Superior temporal gyrus (tissue), 1 donor: ENCODE data around the gene TSC2.
"Not testable (repeated sequence)": the region's sequence is repeated elsewhere in the genome, so short reads cannot be mapped to it uniquely, and the experiment has no call there.

Experiments
- DNase-seq: peaks from one replicate; pipeline ENCODE4 v3.0.0-alpha.2; 2016; ENCODE audit errors: extremely low spot score

The TSC2 gene

DNA sequence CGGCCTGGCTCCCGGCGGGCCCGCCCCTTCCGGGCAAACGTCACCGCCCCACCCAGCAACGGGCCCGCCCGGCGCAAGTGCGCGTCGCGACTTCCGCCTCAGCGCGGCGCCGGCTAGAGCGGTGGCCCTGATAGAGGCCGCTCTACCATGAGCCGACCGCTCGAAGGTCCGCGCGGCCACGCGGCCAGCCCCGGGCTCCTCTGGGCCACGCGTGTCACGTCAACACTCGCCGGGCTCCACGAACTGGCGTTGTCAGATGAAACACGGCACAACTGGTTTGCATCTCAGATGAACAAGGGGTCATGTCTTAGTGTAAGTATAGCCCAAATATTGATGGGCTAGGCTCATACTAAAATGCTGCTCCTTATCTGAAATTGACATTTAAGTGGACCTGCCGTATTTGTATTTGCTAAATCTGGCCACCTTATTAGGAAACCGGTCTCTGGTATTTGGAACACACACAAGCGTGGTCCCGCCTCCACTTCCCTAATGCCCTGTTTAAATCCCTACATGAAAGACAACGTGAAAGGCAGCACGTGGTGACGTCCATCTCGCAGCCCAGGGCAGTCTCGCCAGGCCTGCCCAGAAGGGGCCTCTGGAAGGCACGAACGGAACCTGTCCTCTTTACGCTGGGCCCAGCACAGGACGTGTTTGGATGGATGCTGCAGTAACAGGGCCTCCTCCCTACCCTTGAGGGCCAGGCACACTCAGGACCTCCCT, 37.8 kb upstream of the TSC2 start, which contains the start of gene ZNF598:
TSS of gene ZNF598 (minus strand) at position 31 of the 720 bp plus-strand sequence.
- DNase-seq: peak; percentile 89

DNA sequence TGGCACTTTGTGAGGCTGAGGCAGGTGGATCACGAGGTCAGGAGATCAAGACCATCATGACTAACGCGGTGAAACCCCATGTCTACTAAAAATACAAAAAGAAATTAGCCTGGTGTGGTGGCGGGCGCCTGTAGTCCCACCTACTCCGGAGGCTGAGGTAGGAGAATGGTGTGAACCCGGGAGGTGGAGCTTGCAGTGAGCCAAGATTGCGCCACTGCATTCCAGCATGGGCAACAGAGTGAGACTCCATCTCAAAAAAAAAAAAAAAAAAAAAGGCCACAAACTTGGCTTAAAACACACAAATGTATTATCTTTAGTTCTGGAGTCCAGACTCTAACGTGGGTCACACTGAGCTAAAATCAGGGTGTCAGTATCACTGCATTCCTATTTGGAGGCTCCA, 36.1 kb upstream of the TSC2 start:
- DNase-seq: not testable (repeated sequence)

DNA sequence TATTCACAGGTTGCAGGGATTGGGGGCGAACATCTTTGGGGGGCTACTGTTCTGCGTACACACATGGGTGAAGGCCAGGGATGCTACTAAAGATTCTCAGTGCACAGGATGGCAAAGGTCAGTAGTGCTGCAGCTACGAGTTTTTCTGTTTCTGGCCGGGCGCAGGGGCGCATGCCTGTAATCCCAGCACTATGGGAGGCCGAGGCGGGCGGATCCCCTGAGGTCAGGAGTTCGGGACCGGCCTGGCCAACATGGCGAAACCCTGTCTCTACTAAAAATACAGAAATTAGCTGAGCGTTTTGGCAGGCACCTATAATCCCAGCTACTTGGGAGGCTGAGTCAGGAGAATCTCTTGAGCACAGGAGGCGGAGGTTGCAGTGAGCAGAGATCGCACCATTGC, 34.3 kb upstream of the TSC2 start:
- no peak for DNase-seq

DNA sequence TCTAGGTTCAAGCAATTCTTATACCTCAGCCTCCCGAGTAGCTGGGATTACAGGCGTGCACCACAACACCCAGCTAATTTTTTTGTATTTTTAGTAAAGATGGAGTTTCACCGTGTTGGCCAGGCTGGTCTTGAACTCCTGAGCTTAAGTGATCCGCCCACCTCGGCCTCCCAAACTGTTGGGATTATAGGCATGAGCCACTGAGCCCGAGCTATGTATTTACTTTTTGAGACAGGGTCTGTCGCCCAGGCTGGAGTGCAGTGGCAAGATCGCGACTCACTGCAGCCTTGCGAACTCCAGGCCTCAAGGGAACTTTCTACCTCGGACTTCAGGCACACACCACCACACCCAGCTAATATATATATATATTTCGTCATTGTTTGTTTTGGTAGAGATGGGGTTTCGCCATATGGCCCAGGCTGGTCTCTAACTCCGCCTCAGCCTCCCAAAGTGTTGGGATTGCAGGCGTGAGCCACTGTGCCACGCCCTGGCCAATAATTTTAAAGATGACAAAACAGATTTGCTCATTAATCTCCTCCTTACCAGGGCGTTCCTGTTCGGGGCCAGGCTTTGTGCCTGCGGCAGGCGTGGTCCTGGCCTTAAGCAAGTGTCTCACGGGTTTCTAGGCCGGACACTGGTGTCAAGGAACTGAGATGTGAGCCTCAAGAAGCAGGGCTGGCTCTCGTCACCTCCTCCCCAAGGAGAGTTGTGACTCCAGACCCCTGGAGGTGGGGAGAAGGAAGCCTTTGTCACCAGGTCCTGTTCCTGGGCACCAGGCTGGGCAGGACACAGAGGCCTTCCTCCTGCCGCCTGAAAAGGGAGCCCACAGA, 32.5 kb upstream of the TSC2 start:
- DNase-seq: no peak

DNA sequence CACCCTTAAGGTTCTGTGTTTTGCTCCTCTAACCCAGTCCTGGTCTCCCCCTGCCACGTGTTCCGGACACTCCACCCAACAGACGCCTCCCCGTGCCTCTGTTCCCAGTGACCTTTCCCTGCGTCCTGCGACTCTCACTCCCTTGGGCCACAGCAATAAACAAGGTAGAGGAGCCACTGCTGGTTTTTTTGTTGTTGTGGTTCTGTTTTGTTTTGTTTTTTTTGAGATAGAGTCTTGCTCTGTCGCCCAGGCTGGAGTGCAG, 31.9 kb upstream of the TSC2 start:
- no peak for DNase-seq

DNA sequence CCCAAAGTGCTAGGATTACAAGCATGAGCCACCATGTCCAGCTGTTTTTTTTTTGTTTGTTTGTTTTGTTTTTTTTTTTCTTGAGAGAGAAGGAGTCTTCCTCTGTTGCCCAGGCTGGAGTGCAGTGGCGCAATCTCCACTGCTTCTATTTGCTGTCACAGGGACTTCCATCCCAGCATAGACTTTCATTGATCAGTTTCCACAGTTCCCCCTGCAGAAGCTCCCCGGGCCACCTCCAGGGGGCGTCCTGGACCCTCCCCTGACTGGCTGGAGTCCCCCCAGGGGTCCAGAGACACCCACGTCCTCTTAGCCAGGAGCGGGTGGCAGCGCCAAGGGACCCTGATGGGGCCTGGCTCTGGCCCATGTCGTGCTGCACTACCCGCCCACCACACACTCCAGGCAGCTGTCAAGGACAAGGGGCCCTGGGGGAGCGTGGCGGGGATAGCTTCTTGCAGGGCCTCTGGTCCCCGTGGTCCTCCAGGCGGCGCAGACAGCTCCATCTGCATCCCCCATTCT, 31.3 kb upstream of the TSC2 start:
- no peak for DNase-seq

DNA sequence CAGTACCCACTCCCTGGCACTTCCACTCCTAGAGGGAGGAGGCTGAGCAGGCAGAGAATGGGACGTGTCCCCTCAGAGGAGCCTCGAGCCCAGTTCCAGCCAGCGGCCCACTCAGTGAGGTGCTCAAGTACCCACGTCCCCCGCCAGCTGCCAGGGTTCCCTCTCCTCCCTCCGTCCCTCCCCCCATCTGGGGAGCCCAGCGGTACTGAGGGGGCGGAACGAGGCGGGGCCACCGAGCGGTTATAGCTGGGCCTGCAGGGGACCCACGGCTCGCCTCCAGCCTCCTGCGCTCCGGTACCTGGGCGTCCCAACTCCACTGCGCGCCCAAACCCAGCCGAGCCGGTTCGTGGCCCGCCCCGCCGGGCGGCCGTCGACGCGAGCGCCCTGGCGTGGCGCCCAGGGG, 28.3 kb upstream of the TSC2 start, which contains the start of gene NPW:
TSS of gene NPW (plus strand) at position 268 of the 403 bp plus-strand sequence.
- no peak for DNase-seq

DNA sequence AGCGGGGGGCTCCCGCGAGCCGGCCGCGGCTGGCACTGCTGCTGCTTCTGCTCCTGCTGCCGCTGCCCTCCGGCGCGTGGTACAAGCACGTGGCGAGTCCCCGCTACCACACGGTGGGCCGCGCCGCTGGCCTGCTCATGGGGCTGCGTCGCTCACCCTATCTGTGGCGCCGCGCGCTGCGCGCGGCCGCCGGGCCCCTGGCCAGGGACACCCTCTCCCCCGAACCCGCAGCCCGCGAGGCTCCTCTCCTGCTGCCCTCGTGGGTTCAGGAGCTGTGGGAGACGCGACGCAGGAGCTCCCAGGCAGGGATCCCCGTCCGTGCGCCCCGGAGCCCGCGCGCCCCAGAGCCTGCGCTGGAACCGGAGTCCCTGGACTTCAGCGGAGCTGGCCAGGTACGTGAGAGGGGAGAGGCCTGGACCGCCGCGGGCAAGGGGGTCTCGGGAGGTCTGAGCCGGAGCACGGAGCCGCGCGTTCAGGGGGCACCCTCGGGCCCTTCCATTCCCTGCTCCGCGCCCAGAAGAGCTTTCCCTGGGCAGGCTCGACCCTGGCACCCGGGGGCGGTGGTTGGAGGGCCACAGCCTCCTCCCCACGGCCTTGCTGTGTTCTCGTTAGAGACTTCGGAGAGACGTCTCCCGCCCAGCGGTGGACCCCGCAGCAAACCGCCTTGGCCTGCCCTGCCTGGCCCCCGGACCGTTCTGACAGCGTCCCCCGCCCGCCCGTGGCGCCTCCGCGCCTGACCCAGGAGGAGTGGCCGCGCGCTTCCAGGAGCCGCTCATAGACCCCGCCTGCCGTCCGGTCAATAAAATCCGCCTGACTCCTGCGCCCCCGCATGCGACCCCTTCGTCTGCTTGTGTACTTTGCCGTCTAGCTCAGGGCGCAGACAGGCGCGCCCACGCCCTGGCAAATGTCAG, 27.6 kb upstream of the TSC2 start:
- no peak for DNase-seq

DNA sequence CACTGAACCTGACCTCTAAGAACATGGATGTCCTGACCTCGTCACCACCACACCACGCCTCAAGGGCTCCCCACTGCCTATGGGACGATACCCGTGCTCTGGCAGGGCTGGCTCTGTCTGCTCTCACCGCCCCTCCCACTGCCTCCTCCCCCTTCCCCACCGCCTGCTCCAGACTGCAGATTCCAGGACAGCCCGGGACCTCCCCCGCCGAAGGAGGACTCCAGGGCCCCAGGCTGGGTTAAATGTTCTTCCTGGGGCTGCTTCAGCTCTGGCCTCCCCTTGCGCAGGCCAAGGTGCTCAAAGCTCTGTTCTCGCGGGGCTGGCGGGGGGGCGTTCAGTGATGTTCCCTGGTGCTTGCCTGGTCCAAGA, 25.1 kb upstream of the TSC2 start:
- no peak for DNase-seq

DNA sequence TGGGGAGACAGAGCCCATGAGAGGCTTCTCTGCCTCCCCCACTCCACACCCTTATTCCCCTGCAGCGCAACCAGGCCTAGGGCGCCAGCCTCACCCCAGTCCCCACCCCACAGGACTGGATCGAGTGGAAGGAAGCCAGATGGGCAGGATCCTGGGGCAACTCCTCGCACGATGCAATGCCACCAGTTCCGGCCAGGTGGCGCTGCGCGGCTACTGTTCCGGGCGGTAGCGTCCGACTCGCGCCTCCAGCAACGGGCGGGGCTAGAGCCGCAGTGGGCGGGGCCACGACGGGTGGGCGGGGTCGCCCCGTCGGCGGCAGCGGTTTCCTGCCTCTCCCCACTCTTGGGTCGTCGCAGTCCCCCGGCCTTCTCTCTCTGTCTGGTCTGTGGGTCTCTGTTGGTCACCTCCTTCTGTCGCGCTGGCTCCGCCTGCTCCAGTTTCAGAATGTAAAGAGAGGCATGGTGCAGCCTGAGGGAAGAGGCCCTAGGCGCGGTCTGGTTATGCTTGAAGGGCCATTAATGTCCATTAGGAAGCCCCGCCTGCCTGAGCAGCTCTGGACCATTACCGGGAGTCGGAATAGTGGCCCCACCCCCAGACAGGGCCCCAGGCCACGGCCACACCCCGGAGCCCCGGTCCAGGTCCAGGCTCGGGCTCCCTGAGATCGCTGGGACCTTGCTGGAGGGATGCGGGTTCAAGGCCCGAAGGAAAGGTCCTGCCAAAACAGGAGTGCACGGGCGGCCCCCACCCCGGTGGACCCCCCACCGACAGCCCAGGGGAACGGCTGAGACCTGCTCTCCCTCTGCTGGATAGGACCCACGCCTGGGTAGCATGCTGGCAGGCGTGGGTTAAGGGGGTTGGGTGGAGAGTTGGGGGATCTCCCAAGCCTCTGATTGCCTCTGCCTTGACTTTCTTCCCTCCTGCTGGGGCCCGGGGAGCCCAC, 24.4 kb upstream of the TSC2 start:
- peak; percentile 94 for DNase-seq

DNA sequence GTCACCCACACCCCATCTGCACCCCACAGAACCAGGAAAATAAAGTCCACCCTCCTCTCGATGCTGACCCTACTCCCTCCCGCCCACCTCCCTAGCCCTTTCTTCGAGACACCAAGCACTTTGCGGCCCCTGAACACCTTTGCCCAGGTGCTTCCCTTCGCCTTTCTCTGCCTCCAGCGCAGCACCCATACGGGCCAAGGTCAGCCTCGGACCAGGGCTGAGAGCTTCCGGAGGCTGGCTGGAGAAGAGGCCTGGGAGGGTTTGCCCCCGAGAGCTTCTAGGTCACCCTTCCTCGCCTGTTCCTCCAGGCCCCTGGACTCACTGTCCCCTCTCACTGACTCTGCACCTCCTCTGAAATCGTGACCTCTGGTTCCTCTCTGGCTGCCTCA, 23.8 kb upstream of the TSC2 start:
- no peak for DNase-seq

DNA sequence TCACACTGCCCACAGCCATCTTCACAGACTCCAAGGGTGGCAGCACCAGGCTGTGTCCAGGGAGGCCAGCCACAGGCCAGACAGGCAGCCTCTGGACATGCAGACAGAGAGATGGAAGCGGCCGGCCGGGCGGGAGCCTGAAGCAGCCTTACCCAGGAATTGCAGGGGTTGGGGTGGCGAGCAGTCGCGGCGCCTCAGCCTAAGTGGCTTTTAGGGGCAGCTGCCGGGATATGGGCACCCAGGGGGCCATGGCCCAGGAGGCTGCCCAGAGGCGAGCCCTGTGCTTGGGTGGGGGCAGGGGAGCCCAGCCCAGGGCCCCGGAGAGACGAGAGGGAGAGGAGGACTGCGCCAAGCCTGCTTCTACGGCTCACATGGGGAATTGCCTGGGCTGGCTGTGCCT, 22.5 kb upstream of the TSC2 start:
- no peak for DNase-seq

DNA sequence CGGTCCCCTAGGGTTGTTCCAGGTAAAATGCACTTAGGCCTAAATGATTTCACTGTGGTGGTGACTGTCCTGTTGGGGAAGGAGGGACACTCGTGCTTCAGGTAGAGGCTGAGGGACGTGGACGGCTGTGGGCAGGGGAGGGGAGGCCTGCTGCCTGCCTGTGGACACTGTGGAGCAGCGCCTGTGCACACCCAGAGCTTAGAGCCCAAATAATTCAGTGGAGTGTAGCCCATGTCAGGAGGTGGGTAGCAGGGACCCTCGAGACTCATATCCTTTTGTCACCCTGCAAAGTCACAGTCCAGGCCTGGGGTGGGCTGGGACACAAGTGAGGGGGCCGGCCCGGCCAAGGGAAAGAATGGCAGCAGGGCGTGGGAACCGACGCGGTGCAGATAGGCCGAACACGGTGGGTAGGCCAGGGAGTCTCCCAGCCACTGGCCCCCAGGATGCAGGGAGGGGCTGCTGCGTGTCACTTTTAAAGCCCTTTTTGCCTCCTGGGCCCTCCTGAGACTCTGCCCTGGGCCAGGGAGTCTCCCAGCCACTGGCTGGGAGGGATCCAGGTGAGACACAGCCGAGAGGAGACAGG, 21.8 kb upstream of the TSC2 start:
- no peak for DNase-seq

DNA sequence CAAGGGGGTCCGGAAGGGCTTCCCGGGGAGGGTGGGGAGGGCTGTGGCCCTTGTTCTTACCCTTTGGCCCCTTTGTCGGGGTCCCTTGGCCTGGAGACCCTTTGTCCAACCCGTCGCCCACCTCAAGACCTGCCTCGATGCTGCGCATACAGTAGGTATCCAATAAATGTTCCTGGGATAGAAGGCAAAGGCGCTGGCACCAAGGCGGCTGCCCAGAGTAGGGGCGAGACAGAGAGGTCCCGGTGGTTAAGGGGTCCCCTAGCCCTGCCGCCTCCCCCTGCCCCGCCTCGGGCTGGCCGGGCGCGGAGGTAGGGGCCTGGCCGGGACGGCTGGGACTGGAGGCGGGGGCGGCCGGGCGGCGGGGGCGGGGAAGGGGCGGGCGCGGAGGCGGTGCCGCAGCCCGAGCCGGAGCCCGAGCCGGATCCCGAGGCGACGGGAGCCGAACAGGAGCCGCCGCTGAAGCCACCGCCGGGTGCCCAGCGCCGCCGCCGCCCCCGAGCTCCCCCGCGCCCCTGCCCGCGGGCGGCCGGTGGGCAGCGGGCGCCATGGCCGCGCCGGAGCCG, 21.2 kb upstream of the TSC2 start, which contains the start of gene NHERF2:
TSS of gene NHERF2 (plus strand) at position 442 of the 563 bp plus-strand sequence. CDS start at position 546, 104 bp downstream.
- no peak for DNase-seq

DNA sequence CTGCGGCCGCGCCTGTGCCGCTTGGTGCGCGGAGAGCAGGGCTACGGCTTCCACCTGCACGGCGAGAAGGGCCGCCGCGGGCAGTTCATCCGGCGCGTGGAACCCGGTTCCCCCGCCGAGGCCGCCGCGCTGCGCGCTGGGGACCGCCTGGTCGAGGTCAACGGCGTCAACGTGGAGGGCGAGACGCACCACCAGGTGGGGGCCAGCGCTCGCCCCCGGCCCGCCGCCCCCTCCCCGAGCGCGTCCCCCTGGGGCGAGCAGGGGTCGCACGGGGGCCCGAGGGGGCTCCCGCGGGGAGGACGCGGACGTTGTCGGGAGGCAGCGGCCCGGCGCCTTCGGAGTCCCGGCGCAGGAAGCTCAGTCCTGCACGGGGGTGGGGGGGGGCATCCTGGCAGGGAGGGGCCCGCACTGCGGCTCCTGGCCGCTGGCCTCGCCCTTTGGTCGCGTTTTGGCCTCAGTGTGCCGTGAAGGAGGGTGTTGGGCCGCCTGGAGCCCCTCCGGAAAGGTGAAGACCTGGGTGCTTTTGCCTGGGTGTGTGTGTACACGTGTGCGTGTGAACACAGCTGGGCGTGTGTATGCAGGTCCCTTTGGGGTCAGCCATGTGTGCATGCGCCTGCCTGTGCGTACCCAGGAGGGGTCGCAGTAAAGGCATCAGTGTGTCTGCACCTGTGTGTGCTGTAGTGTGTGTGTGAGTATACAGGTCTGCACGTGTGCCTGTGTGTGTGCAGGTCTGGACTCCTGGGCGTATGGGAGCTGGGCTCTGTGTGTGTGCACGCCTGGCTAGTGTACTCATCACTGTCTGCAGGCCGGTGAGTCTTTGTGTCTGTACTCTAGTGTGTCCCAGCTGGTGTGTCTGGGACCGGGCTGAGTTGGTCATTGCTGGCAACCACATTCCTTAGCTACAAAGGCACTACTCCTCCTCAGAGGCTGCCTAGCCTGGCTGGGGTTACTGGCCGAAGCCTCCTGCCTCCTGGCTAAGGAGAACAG, 20.5 kb upstream of the TSC2 start:
- DNase-seq: no peak

DNA sequence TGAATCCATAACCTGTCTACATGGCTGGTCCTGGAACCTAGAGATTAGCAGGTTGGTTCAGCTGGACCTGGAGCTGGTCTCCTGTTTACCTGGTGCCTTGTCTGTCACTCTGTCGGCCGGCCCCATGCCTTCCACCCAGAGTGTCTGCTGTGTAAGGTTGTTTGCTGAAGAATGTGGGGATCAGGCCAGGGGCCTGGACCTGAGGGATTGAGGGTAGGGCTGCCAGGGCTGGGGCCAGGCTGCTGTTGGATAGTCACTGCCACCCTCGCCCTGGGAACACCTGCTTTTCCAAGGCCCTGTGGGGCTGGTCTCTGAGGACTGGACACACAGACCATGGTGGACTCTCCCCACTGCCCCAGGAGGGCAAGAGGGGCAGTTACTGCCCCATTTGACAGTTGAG, 19.6 kb upstream of the TSC2 start:
- DNase-seq: no peak

DNA sequence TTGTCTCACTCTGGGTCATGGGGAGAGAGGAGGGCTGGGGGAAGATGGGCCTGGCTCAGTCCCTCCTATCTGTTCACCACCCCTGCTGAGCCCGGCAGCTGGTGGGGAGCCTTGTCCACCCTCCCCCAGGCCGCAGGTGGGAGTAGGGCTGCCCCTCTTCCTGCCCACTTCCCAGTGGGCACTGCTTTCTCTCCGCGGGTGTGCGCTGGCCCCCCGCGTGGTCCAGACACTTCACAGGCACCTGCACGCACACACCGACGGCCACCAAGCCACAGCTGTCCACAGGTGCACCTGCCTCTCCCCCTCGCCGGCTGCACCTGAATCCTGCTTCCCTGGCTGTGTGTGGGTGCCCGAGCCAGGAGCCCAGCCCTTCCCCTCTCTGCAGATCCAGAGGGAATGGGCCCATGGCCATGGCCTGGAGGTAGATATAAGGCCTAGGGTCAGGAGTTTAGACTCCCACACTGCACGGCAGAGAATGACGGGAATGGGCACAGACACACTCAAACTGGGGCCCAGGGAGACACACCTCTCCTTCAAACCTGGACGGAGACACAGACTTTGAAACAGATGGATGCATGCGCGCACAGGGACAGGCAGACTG, 19.1 kb upstream of the TSC2 start:
- DNase-seq: no peak

DNA sequence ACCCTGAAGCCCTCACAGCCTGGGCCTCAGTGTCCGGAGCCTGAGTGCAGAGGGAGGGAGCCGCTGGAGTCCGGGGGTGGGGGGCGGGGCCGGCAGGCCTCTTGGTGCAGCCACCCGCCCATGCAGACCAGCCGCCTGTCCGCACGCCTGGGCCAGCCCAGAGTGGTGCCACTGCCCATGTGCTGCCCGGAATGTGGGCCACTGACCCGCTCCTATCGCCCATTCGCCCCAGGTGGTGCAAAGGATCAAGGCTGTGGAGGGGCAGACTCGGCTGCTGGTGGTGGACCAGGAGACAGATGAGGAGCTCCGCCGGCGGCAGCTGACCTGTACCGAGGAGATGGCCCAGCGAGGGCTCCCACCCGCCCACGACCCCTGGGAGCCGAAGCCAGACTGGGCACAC, 18.4 kb upstream of the TSC2 start:
- no peak for DNase-seq

DNA sequence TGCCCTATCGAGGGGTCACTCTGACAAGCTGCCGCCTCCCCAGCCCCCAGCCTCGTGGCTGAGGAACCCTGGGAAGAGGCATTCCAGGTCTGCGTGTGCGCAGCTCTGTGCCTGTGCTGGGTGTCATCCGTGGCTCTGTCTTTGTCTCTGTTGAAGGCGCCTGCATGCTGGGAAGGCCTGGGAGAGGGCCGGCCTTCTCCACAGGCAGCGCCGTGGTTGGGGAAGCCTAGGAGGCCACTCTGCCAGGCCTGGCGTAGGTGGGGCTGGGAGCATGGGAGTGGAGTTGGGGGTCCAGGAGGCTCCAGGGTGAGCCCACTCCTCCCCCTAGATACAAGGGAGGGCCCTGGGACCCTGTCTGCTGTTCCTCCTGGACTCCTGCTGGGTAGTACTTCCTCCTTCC, 17.7 kb upstream of the TSC2 start:
- DNase-seq: no peak
